HG03064 (cell line): Measurements from ENCODE around the gene ATP6V1E1.

Experiments used
- ATAC-seq: cut with Tn5 transposase; IDR thresholded peaks from one replicate; pipeline ENCODE4 v1.9.1; 2021; ENCODE audit warnings: low read depth; ENCODE audit not compliant: unreplicated experiment

The ATP6V1E1 gene

GRCh38 chr22:17549655-17550054, 78.9 kb downstream of the ATP6V1E1 start:
- ATAC-seq: no peak

- no peak for ATAC-seq
These were observed 79.4 kb downstream of the ATP6V1E1 start for GRCh38 chr22:17549183-17549582.

DNA sequence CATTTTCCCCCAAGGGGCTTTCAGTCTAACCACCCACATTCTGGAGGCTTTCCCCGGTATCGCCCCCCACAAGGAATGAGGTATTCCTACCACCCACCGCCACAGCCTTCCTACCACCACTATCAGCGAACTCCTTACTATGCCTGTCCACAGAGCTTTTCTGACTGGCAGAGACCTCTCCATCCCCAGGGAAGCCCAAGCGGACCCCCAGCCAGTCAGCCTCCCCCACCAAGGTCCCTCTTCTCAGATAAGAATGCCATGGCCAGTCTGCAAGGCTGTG, 79.9 kb downstream of the ATP6V1E1 start:
- ATAC-seq: no peak

DNA sequence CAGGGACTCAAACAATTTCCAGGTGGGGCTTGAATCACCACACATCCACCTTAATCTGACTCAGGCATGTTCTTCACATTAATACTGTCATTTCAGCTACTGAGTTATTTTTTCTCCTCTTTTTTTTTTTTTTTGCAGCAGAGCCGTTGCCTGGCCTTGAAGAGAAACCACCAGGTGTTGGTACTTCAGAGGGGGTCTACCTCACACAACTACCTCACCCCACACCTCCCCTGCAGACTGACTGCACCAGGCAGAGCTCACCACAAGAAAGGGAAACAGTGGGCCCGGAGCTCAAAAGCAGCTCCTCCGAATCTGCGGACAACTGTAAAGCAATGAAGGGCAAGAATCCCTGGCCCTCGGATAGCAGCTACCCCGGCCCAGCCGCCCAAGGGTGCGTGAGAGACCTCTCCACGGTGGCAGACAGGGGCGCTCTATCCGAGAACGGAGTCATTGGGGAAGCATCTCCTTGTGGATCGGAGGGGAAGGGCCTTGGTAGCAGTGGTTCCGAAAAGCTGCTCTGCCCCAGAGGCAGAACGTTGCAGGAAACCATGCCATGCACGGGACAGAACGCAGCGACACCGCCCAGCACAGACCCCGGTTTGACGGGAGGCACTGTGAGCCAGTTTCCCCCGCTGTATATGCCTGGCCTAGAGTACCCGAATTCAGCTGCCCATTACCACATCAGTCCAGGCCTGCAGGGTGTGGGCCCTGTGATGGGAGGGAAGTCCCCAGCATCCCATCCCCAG, 80.4 kb downstream of the ATP6V1E1 start:
- no peak for ATAC-seq

DNA sequence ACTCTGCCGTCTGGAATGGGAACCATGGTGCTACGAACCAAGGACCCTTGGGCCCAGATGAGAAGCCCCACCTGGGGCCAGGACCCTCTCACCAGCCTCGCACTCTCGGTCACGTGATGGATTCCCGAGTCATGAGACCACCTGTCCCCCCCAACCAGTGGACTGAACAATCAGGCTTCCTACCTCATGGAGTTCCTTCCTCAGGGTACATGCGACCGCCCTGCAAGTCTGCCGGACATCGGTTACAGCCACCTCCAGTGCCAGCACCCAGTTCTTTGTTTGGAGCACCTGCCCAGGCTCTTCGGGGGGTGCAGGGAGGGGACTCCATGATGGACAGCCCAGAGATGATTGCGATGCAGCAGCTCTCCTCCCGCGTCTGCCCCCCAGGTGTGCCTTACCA, 86.1 kb downstream of the ATP6V1E1 start:
- no peak for ATAC-seq
